DOHH2 (cell line): Measurements from ENCODE around the gene POFUT2.

Experiments
- H3F3A ChIP-seq: fragments of 200-600 bp; sonication (generic), shearing (Covaris generic); 2 replicates; pipeline ENCODE4 v1.6.0; 2016; ENCODE audit warnings: antibody characterized with exemption, mild to moderate bottlenecking; ENCODE audit not compliant: control insufficient read depth, insufficient read depth
- H3K27ac ChIP-seq: fragments of 200-600 bp; sonication (generic); 2 replicates; pipeline ENCODE4 v1.5.1; 2014; ENCODE audit warnings: low read depth, mild to moderate bottlenecking, low read length, moderate library complexity
- H3K27me3 ChIP-seq: fragments of 200-600 bp; sonication (generic); 2 replicates; pipeline ENCODE4 v1.6.1; 2014; ENCODE audit warnings: mild to moderate bottlenecking, low read length, mixed read lengths; ENCODE audit not compliant: control insufficient read depth
- H3K36me3 ChIP-seq: fragments of 200-600 bp; sonication (generic); 2 replicates; pipeline ENCODE4 v1.6.1; 2014; ENCODE audit warnings: mild to moderate bottlenecking, low read length, moderate library complexity, mixed read lengths; ENCODE audit not compliant: control insufficient read depth
- H3K4me1 ChIP-seq: fragments of 200-600 bp; sonication (generic); 2 replicates; pipeline ENCODE4 v1.6.1; 2014; ENCODE audit warnings: mild to moderate bottlenecking, low read length, mixed read lengths; ENCODE audit not compliant: control insufficient read depth
- H3K4me2 ChIP-seq: fragments of 200-600 bp; sonication (generic); 2 replicates; pipeline ENCODE4 v1.6.0; 2014; ENCODE audit warnings: mild to moderate bottlenecking, low read length, moderate library complexity
- H3K4me3 ChIP-seq: fragments of 200-600 bp; sonication (generic); 2 replicates; pipeline ENCODE4 v1.5.1; 2014; ENCODE audit warnings: mild to moderate bottlenecking, low read length, mixed read lengths
- H3K79me2 ChIP-seq: fragments of 200-600 bp; sonication (generic); 2 replicates; pipeline ENCODE4 v1.6.1; 2014; ENCODE audit warnings: mild to moderate bottlenecking, low read length, mixed read lengths; ENCODE audit not compliant: control insufficient read depth
- H3K9me2 ChIP-seq: fragments of 200-600 bp; sonication (generic); replicated peaks from 2 replicates; pipeline ENCODE4 v1.6.1; 2014; ENCODE audit warnings: mild to moderate bottlenecking, low read length, mixed read lengths; ENCODE audit not compliant: control insufficient read depth
- H3K9me3 ChIP-seq: fragments of 200-600 bp; sonication (generic); 2 replicates; pipeline ENCODE4 v1.6.1; 2014; ENCODE audit warnings: antibody characterized with exemption, low read length, mixed read lengths; ENCODE audit not compliant: control insufficient read depth, insufficient read depth
- H4K20me1 ChIP-seq: fragments of 200-600 bp; sonication (generic); 2 replicates; pipeline ENCODE4 v1.6.0; 2014; ENCODE audit warnings: low read depth, mild to moderate bottlenecking, antibody characterized with exemption, low read length, moderate library complexity; ENCODE audit not compliant: control insufficient read depth, insufficient read depth
- CTCF ChIP-seq: fragments of 200-600 bp; sonication (generic); IDR thresholded peaks from one replicate; pipeline ENCODE4 v1.5.1; 2014; ENCODE audit warnings: antibody characterized with exemption, mild to moderate bottlenecking, low read depth, low read length; ENCODE audit not compliant: poor library complexity, severe bottlenecking
- EZH2phosphoT487 ChIP-seq: fragments of 200-600 bp; sonication (generic); IDR thresholded peaks from 2 replicates; pipeline ENCODE4 v1.6.1; 2017; ENCODE audit warnings: borderline replicate concordance, mild to moderate bottlenecking, antibody characterized with exemption, low read length, moderate library complexity, mixed read lengths

POFUT2 gene

GRCh38 chr21:45289134-45289533, 1.4 kb upstream of the POFUT2 start:
- Histone ChIP-seq H3K4me2 (no peak overlapping the region), H3F3A (0 out of 2 replicates have a peak, but pooled peaks cover 3% of the 10 kb centered on the region), H3K9me3 (no peaks in the 10 kb centered on the region), H3K4me1 (peaks cover 12% of the 10 kb centered on the region), H3K36me3 (peaks cover 5% of the 10 kb centered on the region; the same call in 1 of the 2 replicates), H3K4me3 (no peak overlapping the region), H3K9me2 (no peaks in the 10 kb centered on the region), H3K27me3 (no peaks in the 10 kb centered on the region), H3K79me2 (no peaks in the 10 kb centered on the region), H4K20me1 (no peaks in the 10 kb centered on the region), H3K27ac (no peak overlapping the region)
- no peak for TF ChIP-seq CTCF
- no peak for TF ChIP-seq EZH2phosphoT487

- Histone ChIP-seq H3K4me3 (peak overlapping the region; percentile 74), H4K20me1 (no peaks in the 10 kb centered on the region), H3K9me2 (no peaks in the 10 kb centered on the region), H3K27ac (no peak overlapping the region), H3F3A (0 out of 2 replicates have a peak, but pooled peaks cover 3% of the 10 kb centered on the region), H3K9me3 (no peaks in the 10 kb centered on the region), H3K36me3 (peaks cover 5% of the 10 kb centered on the region; the same call in 1 of the 2 replicates), H3K79me2 (no peaks in the 10 kb centered on the region), H3K27me3 (no peaks in the 10 kb centered on the region), H3K4me2 (peak overlapping the region; percentile 47), H3K4me1 (peaks cover 12% of the 10 kb centered on the region)
- TF ChIP-seq CTCF (peak; percentile 16), EZH2phosphoT487 (no peak)
Observed at GRCh38 chr21:45288441-45288841, 746 bp upstream of the POFUT2 start.

GRCh38 chr21:45286671-45287437, 841 bp downstream of the POFUT2 start:
- Histone ChIP-seq H3K27ac (no peak overlapping the region), H3K27me3 (no peaks in the 10 kb centered on the region), H3K4me2 (peak overlapping the region; percentile 50), H3K79me2 (no peaks in the 10 kb centered on the region), H3F3A (0 out of 2 replicates have a peak, but pooled peaks cover 3% of the 10 kb centered on the region), H4K20me1 (no peaks in the 10 kb centered on the region), H3K4me3 (peak overlapping the region; percentile 74; the same call in 1 of the 2 replicates), H3K36me3 (peaks cover 5% of the 10 kb centered on the region; the same call in 1 of the 2 replicates), H3K4me1 (peaks cover 5% of the 10 kb centered on the region), H3K9me3 (no peaks in the 10 kb centered on the region), H3K9me2 (no peaks in the 10 kb centered on the region)
- no peak for TF ChIP-seq EZH2phosphoT487
- no peak for TF ChIP-seq CTCF
